ENCODE data around the gene TRAK1. TPM values are rescaled to one million over a fixed set of nuclear protein-coding genes. Genes with fewer than 3 reads are reported as not detected.

The TRAK1 gene
- polyA plus RNA-seq, 3 donors: 6.6 to 40.8 (median 7.0) TPM

DNA sequence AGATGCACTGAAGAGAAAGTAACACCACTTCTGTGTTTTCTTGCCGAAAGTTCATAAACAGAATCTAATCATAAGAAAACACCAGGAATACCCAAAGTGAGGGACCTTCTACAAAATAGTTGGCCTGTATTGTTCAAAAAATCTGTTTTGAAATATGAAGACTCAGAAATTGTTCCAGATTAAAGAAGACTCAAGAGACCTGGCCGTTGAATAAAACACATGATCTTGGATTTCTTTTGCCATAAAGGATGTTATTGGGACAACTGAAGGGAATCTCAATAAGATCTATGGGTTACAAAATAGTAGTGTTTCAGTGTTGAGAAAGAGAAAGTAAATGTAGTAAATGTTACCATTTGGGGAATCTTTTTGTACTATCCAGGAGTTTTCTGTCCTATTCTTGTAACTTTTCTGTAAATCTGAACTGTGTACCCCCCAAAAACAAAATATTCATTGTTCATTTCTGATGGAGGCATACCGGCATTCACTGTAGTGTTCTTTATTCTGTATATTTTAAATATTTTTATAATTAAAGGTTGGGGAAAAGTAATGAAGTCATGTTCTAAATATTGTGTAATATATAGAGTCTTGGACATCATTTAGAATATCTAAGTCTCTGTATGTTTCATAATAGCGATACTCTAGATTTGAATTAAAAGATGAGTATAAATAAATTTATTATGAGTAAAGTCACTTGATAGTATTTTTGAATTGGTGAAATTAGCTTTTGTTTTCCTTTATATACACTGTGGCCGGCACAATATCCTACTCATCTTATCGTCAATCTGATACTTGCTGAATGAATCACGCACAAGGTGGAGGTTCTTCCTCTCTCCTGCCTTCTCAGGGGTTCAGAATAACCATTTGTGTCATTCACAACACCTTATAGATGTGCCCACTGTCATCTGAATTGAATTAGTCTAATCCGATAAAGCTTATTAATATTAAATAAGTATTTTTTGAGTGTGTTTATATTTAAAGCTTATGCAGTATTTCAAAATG, 66.7 kb downstream of the TRAK1 start:
- Histone ChIP-seq H3K79me2 (ENCODE audit: insufficient read depth, low read length) (peaks cover 14% of the 10 kb centered on the region), H3K9ac (ENCODE audit: insufficient read depth, low read length, poor library complexity, severe bottlenecking) (no peak overlapping the region), H3K9me3 (replicated peaks in 1 of 2; ENCODE audit: control insufficient read depth in 1 of 2, insufficient read depth in 1 of 2, low read length in 2 of 2) (no peaks in the 10 kb centered on the region), H2AFZ (ENCODE audit: insufficient read depth, low read depth, low read length, poor library complexity, severe bottlenecking) (no peak overlapping the region), H3K4me1 (ENCODE audit: control insufficient read depth in 1 of 2, insufficient read depth in 2 of 2, low read length in 2 of 2) (peaks cover 0 to 16% of the 10 kb centered on the region in 2 donors), H3K36me3 (replicated peaks in 1 of 2; ENCODE audit: control insufficient read depth in 1 of 2, insufficient read depth in 2 of 2, low read length in 2 of 2) (no peaks in the 10 kb centered on the region), H3K27ac (ENCODE audit: low read depth in 1 of 2, low read length in 2 of 2) (no peak overlapping the region), H3K4me2 (replicated peaks; ENCODE audit: extremely low read depth, low read length, poor library complexity, severe bottlenecking) (no peak overlapping the region), H3K4me3 (replicated peaks in 1 of 3; ENCODE audit: low read depth in 2 of 3, low read length in 3 of 3) (no peak overlapping the region), H4K20me1 (ENCODE audit: insufficient read depth, low read length) (peaks cover 76% of the 10 kb centered on the region), H3K27me3 (ENCODE audit: control insufficient read depth in 2 of 2, insufficient read depth in 2 of 2, low read length in 2 of 2) (no peaks in the 10 kb centered on the region)
- DNase-seq: no peak
- TF ChIP-seq CTCF (IDR thresholded peaks at IDR 0.05): no peak
- Mint-ChIP-seq H3K4me1 (peaks cover 26% of the 10 kb centered on the region), H3K4me3 (no peak overlapping the region), H3K36me3 (peaks cover 6 to 8% of the 10 kb centered on the region in 2 donors), H3K27ac (no peak overlapping the region), H3K9me3 (no peaks in the 10 kb centered on the region), H3K27me3 (ENCODE audit: low read depth in 3 of 3) (peaks cover 0 to 2% (median 0%) of the 10 kb centered on the region in 3 donors)
- intact Hi-C loops (cut with micrococcal nuclease): no loop called here
- 86% methylated on average over 1 of the region's 8 CpGs for WGBS (ENCODE audit: insufficient coverage)

GRCh38 chr3:42159147-42159546, 68.0 kb downstream of the TRAK1 start:
- H3K4me1 Mint-ChIP-seq: peaks cover 32% of the 10 kb centered on the region

More at GRCh38 chr3:42159147-42159546, 68.0 kb downstream of the TRAK1 start:
- H3K9me3 ChIP-seq (replicated peaks in 1 of 2; ENCODE audit: control insufficient read depth in 1 of 2, insufficient read depth in 1 of 2, low read length in 2 of 2): no peaks in the 10 kb centered on the region
- no peak overlapping the region for H3K9ac ChIP-seq (ENCODE audit: insufficient read depth, low read length, poor library complexity, severe bottlenecking)
- H3K4me2 ChIP-seq (replicated peaks; ENCODE audit: extremely low read depth, low read length, poor library complexity, severe bottlenecking): no peak overlapping the region
- H3K36me3 ChIP-seq (replicated peaks in 1 of 2; ENCODE audit: control insufficient read depth in 1 of 2, insufficient read depth in 2 of 2, low read length in 2 of 2): no peaks in the 10 kb centered on the region
- TF ChIP-seq CTCF (IDR thresholded peaks at IDR 0.05): no peak
- no peaks in the 10 kb centered on the region for H3K27me3 ChIP-seq (ENCODE audit: control insufficient read depth in 2 of 2, insufficient read depth in 2 of 2, low read length in 2 of 2)
- H2AFZ ChIP-seq (ENCODE audit: insufficient read depth, low read depth, low read length, poor library complexity, severe bottlenecking): no peak overlapping the region
- whole genome bisulfite sequencing (ENCODE audit: insufficient coverage): 97% methylated on average over 6 of the region's 8 CpGs
- peaks cover 5 to 6% of the 10 kb centered on the region in 2 donors for H3K36me3 Mint-ChIP-seq
- peaks cover 11% of the 10 kb centered on the region for H3K79me2 ChIP-seq (ENCODE audit: insufficient read depth, low read length)
- DNase-seq: no peak
- H4K20me1 ChIP-seq (ENCODE audit: insufficient read depth, low read length): peaks cover 78% of the 10 kb centered on the region
- H3K9me3 Mint-ChIP-seq: no peaks in the 10 kb centered on the region
- peaks cover 0 to 2% (median 0%) of the 10 kb centered on the region in 3 donors for H3K27me3 Mint-ChIP-seq (ENCODE audit: low read depth in 3 of 3)
- no peak overlapping the region for H3K27ac Mint-ChIP-seq
- H3K27ac ChIP-seq (ENCODE audit: low read depth in 1 of 2, low read length in 2 of 2): no peak overlapping the region
- H3K4me3 Mint-ChIP-seq: no peak overlapping the region
- intact Hi-C loops (cut with micrococcal nuclease): no loop called here
- peaks cover 5 to 21% of the 10 kb centered on the region in 2 donors for H3K4me1 ChIP-seq (ENCODE audit: control insufficient read depth in 1 of 2, insufficient read depth in 2 of 2, low read length in 2 of 2)
- H3K4me3 ChIP-seq (replicated peaks in 1 of 3; ENCODE audit: low read depth in 2 of 3, low read length in 3 of 3): no peak overlapping the region

Data from CD14-positive monocyte (primary cell).